ENCODE results near the gene DHX38.

DHX38 gene

DNA sequence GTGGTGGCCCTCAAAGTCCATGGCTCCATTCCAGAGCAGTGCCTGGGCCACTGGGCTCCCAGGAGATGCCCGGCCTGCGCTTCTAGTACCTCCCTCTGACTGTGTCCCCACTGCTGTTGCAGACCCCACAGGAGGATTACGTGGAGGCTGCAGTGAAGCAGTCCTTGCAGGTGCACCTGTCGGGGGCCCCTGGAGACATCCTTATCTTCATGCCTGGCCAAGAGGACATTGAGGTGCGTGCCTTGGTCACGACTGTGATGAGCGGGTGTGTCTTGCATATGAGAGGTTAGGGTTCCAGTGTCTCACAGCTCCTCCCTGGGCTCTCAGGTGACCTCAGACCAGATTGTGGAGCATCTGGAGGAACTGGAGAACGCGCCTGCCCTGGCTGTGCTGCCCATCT is 11.3 kb downstream of the DHX38 start:
- TF ChIP-seq, protein P1, sequence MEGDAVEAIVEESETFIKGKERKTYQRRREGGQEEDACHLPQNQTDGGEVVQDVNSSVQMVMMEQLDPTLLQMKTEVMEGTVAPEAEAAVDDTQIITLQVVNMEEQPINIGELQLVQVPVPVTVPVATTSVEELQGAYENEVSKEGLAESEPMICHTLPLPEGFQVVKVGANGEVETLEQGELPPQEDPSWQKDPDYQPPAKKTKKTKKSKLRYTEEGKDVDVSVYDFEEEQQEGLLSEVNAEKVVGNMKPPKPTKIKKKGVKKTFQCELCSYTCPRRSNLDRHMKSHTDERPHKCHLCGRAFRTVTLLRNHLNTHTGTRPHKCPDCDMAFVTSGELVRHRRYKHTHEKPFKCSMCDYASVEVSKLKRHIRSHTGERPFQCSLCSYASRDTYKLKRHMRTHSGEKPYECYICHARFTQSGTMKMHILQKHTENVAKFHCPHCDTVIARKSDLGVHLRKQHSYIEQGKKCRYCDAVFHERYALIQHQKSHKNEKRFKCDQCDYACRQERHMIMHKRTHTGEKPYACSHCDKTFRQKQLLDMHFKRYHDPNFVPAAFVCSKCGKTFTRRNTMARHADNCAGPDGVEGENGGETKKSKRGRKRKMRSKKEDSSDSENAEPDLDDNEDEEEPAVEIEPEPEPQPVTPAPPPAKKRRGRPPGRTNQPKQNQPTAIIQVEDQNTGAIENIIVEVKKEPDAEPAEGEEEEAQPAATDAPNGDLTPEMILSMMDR (IDR thresholded peaks at IDR 0.05; ENCODE audit: borderline replicate concordance, control extremely low read depth, extremely low read depth, insufficient read depth, missing control alignments) = no peak
- DNase-seq (ENCODE audit: low spot score) = no peak
- in situ Hi-C loops (cut with MboI; ENCODE audit: low sequenced_read_pairs, unreplicated experiment) = no loop called here

DNA sequence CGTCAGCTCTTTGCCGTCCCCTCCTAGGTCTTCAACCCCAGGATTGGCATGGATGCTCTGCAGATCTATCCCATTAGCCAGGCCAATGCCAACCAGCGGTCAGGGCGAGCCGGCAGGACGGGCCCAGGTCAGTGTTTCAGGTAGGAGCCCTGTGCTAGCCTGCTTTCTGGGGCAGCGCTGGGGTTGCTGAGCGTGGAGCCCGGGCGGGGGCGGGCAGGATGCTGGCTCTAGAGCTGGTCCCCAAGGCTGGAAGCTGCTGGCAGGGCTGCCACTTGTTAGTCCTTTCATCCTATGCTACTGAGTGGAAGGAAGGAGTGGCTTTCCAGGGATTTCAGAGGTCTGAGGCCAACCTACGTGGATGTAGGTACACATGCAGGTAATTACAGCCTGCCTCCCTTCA is 12.3 kb downstream of the DHX38 start:
- in situ Hi-C loops (cut with MboI; ENCODE audit: low sequenced_read_pairs, unreplicated experiment) = no loop called here
- no peak for DNase-seq (ENCODE audit: low spot score)
- TF ChIP-seq, protein P1 (IDR thresholded peaks at IDR 0.05; ENCODE audit: borderline replicate concordance, control extremely low read depth, extremely low read depth, insufficient read depth, missing control alignments) = no peak

DNA sequence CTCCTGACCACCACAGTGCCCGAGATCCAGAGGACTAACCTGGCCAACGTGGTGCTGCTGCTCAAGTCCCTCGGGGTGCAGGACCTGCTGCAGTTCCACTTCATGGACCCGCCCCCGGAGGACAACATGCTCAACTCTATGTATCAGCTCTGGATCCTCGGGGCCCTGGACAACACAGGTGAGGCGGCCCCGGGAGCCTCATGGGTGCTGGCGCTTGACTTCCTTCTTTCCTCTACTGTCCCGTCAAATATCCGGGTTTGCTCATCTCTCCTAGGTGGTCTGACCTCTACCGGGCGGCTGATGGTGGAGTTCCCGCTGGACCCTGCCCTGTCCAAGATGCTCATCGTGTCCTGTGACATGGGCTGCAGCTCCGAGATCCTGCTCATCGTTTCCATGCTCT is 13.7 kb downstream of the DHX38 start:
- TF ChIP-seq, protein P1 (IDR thresholded peaks at IDR 0.05; ENCODE audit: borderline replicate concordance, control extremely low read depth, extremely low read depth, insufficient read depth, missing control alignments) = no peak
- DNase-seq (ENCODE audit: low spot score) = no peak
- in situ Hi-C loops (cut with MboI; ENCODE audit: low sequenced_read_pairs, unreplicated experiment) = no loop called here

DNA sequence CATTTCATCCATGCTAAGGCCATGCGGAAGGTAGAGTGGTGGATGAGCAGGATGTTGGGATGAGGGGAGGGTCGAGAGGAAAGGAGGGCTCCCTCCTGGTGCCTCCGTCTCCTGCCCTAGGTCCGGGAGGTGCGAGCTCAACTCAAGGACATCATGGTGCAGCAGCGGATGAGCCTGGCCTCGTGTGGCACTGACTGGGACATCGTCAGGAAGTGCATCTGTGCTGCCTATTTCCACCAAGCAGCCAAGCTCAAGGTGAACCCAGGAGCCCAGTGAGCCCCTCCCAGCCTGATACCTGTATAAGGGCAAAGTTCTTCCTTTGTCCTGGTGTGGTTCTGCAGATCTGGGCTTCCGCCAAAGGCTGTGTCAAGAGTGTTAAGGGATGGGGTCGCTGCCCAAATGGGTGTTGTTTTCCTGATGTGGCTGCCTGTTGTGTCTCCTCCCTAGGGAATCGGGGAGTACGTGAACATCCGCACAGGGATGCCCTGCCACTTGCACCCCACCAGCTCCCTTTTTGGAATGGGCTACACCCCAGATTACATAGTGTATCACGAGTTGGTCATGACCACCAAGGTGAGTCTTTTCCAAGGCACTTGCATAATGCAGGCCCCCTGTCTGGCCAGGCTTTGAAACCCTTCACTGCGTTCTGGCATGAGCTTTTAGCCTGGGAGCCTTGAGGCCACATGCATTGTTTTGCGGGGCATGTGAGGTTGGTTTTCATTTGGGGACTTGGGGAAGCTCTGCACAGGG is 14.9 kb downstream of the DHX38 start:
- in situ Hi-C loops (cut with MboI; ENCODE audit: low sequenced_read_pairs, unreplicated experiment) = no loop called here
- no peak for DNase-seq (ENCODE audit: low spot score)
- TF ChIP-seq, protein P1 (IDR thresholded peaks at IDR 0.05; ENCODE audit: borderline replicate concordance, control extremely low read depth, extremely low read depth, insufficient read depth, missing control alignments) = no peak

DNA sequence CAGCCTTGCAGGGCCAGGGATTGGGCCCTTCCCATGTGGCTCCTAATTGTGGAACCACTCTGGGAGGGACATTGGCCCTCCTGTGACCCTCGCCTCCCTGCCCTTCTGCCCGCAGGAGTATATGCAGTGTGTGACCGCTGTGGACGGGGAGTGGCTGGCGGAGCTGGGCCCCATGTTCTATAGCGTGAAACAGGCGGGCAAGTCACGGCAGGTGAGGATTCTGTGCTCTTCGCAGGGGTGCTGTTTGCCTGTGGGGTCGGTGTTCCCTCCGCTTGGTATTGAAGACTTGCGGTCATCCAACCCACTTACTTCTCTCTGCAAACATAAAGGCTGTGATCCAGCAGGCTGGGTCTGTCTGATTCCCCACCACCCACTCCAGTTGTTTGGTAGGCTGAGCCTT is 15.7 kb downstream of the DHX38 start:
- in situ Hi-C loops (cut with MboI; ENCODE audit: low sequenced_read_pairs, unreplicated experiment) = no loop called here
- no peak for DNase-seq (ENCODE audit: low spot score)
- TF ChIP-seq, protein P1 (IDR thresholded peaks at IDR 0.05; ENCODE audit: borderline replicate concordance, control extremely low read depth, extremely low read depth, insufficient read depth, missing control alignments) = no peak

DNA sequence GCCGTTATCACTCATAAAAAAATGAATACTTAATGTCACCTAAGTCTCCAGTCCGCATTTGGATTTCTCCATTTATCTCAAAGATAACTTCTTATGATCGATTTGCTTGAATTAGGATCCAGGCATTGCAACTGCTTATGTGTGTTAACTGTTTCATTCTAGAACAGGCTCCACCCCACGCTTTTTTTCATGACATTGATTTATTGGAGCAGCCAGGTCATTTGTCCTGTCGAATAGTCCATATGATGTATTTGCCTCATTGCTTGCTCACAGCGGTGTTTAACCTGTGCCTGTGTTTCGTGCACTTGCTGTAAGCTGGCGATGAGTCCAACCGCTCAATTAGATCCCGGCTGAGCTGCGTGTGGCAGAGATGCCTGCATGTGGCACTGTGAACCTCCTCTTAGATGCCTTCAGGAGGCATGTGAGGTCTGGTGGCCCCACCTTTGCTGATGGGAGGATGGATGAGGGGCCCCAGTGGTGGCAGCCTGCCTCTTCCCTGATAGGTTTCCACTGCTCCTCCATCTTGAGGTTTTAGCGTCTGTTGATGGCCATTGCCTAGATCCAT is 16.4 kb downstream of the DHX38 start:
- DNase-seq (ENCODE audit: low spot score) = no peak
- in situ Hi-C loops (cut with MboI; ENCODE audit: low sequenced_read_pairs, unreplicated experiment) = no loop called here
- TF ChIP-seq, protein P1 (IDR thresholded peaks at IDR 0.05; ENCODE audit: borderline replicate concordance, control extremely low read depth, extremely low read depth, insufficient read depth, missing control alignments) = no peak
